Endothelial cell of umbilical vein (primary cell): Measurements from ENCODE around the gene STIMATE. TPM values are rescaled to one million over a fixed set of nuclear protein-coding genes. Genes with fewer than 3 reads are reported as not detected.
A peak's percentile ranks its signal among the peaks of the same experiment; 100 is the strongest.

ENCODE experiments used
- BruUV-seq: library from RNA; stranded (reverse); fragments of 400-500 nt; replicated peaks from 2 replicates; lab custom pipeline; 2021; lab: Mats Ljungman, UMichigan
- CTCF ChIA-PET: fragments of 300-600, 350-600 bp; sonication (Branson Sonifier 250); formaldehyde crosslinking; loops from one replicate; lab custom pipeline; 2021; ENCODE audit warnings: antibody characterized with exemption, inconsistent platforms; lab: Charles Lee
- POLR2A ChIA-PET: fragments of 300-600, 350-600 bp; sonication (Branson Sonifier 250); formaldehyde crosslinking; loops from one replicate; lab custom pipeline; 2021; ENCODE audit warnings: antibody characterized with exemption, inconsistent platforms; lab: Charles Lee
- DNase-seq: peaks from one replicate; pipeline ENCODE4 v3.0.0-alpha.2; 2011; ENCODE audit warnings: low read depth, low spot score
- FAIRE-seq: peaks from 2 replicates; lab custom pipeline; 2011; peaks lifted over from hg19 to GRCh38; lab: Jason Lieb, UNC
- H2AFZ ChIP-seq: 2 replicates; pipeline ENCODE4 v1.6.0; 2012; ENCODE audit warnings: low read depth, low read length, control low read depth, inconsistent platforms
- H3K27ac ChIP-seq: 2 replicates; pipeline ENCODE4 v1.5.1; 2011; ENCODE audit warnings: low read depth, mild to moderate bottlenecking, control low read depth, low read length, moderate library complexity; ENCODE audit not compliant: insufficient read depth
- H3K27me3 ChIP-seq, 2 experiments: 2 replicates each; pipeline versions ENCODE4 v1.6.0 to v1.6.1; 2011; ENCODE audit warnings: low read length in 2 of 2, mixed read lengths in 1 of 2; ENCODE audit not compliant: control insufficient read depth in 2 of 2, insufficient read depth in 2 of 2
- H3K36me3 ChIP-seq, 2 experiments: 2 replicates in 1 of 2; 3 replicates in 1 of 2; pipeline ENCODE4 v1.5.1; 2011; ENCODE audit warnings: low read length in 2 of 2, mild to moderate bottlenecking in 1 of 2, moderate library complexity in 1 of 2; ENCODE audit not compliant: control insufficient read depth in 2 of 2, insufficient read depth in 2 of 2; ENCODE audit errors: extremely low read depth in 1 of 2
- H3K4me1 ChIP-seq: 3 replicates; pipeline ENCODE4 v1.5.1; 2011; ENCODE audit warnings: mild to moderate bottlenecking, low read length; ENCODE audit not compliant: control insufficient read depth, insufficient read depth; ENCODE audit errors: extremely low read depth
- H3K4me2 ChIP-seq: 2 replicates; pipeline ENCODE4 v1.6.1; 2011; ENCODE audit warnings: low read length, control low read depth, mixed read lengths; ENCODE audit not compliant: insufficient read depth
- H3K4me3 ChIP-seq, 3 experiments: fragments of 200-600 bp in 1 of 3; sonication (generic), shearing (Covaris generic) in 1 of 3; replicated peaks in 1 of 3; 2 replicates each; pipeline ENCODE4 v1.5.1; 2011 to 2016; ENCODE audit warnings: control low read depth in 3 of 3, low read length in 3 of 3, mild to moderate bottlenecking in 2 of 3, inconsistent platforms in 1 of 3, low read depth in 1 of 3, moderate library complexity in 1 of 3; ENCODE audit not compliant: insufficient read depth in 1 of 3
- H3K79me2 ChIP-seq: 2 replicates; pipeline ENCODE4 v1.6.0; 2012; ENCODE audit warnings: low read length, inconsistent platforms; ENCODE audit not compliant: control insufficient read depth, insufficient read depth
- H3K9ac ChIP-seq: replicated peaks from 2 replicates; pipeline ENCODE3; 2011; ENCODE audit warnings: low read length, control low read depth; ENCODE audit not compliant: insufficient read depth; ENCODE audit errors: extremely low read depth
- H3K9me1 ChIP-seq: replicated peaks from 3 replicates; pipeline ENCODE4 v1.6.0; 2011; ENCODE audit warnings: mild to moderate bottlenecking, low read length; ENCODE audit not compliant: control insufficient read depth, insufficient read depth; ENCODE audit errors: extremely low read depth
- H3K9me3 ChIP-seq: replicated peaks from 2 replicates; pipeline ENCODE4 v1.5.1; 2012; ENCODE audit warnings: low read length, inconsistent platforms; ENCODE audit not compliant: control insufficient read depth, insufficient read depth
- H4K20me1 ChIP-seq: replicated peaks from 2 replicates; pipeline ENCODE3; 2011; ENCODE audit warnings: mild to moderate bottlenecking, low read length; ENCODE audit not compliant: control insufficient read depth, insufficient read depth; ENCODE audit errors: extremely low read depth
- CTCF ChIP-seq, 2 donors: IDR thresholded peaks; 1 replicate in 1 of 2; 2 replicates in 1 of 2; pipeline ENCODE4 v1.5.1; 2011; ENCODE audit warnings: low read length in 2 of 2, mild to moderate bottlenecking in 2 of 2, moderate library complexity in 2 of 2, control low read depth in 1 of 2, inconsistent platforms in 1 of 2, low read depth in 1 of 2; ENCODE audit not compliant: insufficient read depth in 1 of 2; ENCODE audit errors: extremely low read depth in 1 of 2
- EZH2 ChIP-seq: IDR thresholded peaks from 2 replicates; pipeline ENCODE4 v1.6.1; 2012; ENCODE audit warnings: borderline replicate concordance, low read depth, mild to moderate bottlenecking, moderate library complexity, low read length, inconsistent platforms; ENCODE audit not compliant: severe bottlenecking
- FOS ChIP-seq: IDR thresholded peaks from 2 replicates; pipeline ENCODE4 v1.6.1; 2011; ENCODE audit warnings: mild to moderate bottlenecking, low read length, moderate library complexity, borderline replicate concordance; ENCODE audit not compliant: insufficient read depth
- GATA2 ChIP-seq: IDR thresholded peaks from 2 replicates; pipeline ENCODE4 v1.7.0; 2011; ENCODE audit warnings: low read depth, mild to moderate bottlenecking, moderate library complexity, mixed read lengths, low read length; ENCODE audit not compliant: insufficient read length, insufficient read depth
- JUN ChIP-seq: IDR thresholded peaks from 2 replicates; pipeline ENCODE4 v1.6.1; 2011; ENCODE audit warnings: borderline replicate concordance, low read depth; ENCODE audit not compliant: insufficient read length, insufficient read depth
- MYC ChIP-seq: IDR thresholded peaks from one replicate; pipeline ENCODE4 v1.6.1; 2011; ENCODE audit warnings: mild to moderate bottlenecking, low read depth, low read length
- POLR2A ChIP-seq: IDR thresholded peaks from 2 replicates; pipeline ENCODE4 v1.6.1; 2012; ENCODE audit warnings: low read depth, mild to moderate bottlenecking, control low read depth, low read length
- POLR2AphosphoS5 ChIP-seq: IDR thresholded peaks from 2 replicates; pipeline ENCODE4 v1.6.1; 2012; ENCODE audit warnings: low read depth, mild to moderate bottlenecking, control low read depth, low read length, moderate library complexity; ENCODE audit not compliant: insufficient read depth
- dilution Hi-C: fragments of 300-500 bp; cut with MboI; formaldehyde crosslinking; loops from one replicate; pipeline ENCODE4 v1.15.0; 2019; ENCODE audit warnings: low sequenced_read_pairs; ENCODE audit not compliant: extremely low pct_ligation_motif_present
- intact Hi-C: fragments of 100-400 bp; cut with micrococcal nuclease; formaldehyde crosslinking; loops from one replicate; pipeline ENCODE4 v1.10.0; 2022
- polyA plus RNA-seq, 4 experiments: library from polyadenylated mRNA; depleted of rRNA in 3 of 4; stranded (reverse) in 3 of 4; unstranded in 1 of 4; fragments of >200 nt; gene quantifications; 2 replicates each; pipeline versions ENCODE4 v1.2.1 to v1.2.3, GENCODE V29; 2011 to 2012; ENCODE audit warnings: missing spikeins in 1 of 4
- total RNA-seq: library from RNA; stranded (reverse); gene quantifications from 2 replicates; pipeline ENCODE4 v1.2.3, GENCODE V29; 2021
- TF ChIP-seq, protein P1 (sequence below): IDR thresholded peaks from 2 replicates; pipeline ENCODE4 v1.6.1; 2011; ENCODE audit not compliant: insufficient read depth, insufficient read length

The STIMATE gene
- total and polyA plus RNA-seq, 2 donors (not counting 3 experiments of a cell fraction or from before 2014, with no cell fraction given) = 18.2 to 24.0 TPM

DNA sequence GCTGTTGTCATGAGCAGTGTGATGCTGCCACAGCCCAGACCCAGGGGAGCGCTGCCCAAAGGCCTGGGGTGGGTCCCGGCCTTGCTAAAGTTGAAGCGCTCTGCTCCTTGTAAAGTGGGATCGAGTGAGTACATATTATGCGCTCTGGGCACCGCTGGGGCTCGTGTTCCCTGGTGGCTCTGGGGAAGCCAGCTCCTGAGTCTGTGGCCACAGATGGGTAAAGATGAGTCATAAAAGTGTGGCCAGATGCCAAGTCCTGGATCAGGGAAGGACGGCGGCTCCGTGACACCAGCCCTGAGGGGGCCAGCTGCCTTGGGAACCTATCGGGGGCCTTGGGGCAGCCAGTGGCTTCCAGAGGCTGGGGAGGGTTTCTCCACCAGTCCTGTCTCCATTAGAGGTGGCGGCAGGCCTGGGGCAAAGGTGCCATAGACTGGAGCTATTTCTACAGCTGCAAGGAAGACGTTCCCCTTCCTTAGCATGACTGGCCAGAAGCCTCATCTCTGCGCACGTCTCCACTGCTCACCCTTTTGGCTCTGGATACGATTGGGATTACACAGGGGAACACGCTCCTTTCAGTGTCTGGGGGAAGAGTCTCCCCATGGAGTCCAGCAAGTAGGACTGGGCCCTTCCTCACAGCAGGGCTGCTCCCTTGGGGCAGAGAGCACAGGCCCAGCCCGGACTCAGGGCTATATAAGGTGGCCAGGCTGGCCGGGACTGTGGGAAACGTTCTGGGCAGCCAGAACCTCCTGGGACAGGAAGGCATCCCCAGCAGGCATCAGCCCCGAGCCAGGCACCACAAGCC lies 65.6 kb downstream of the STIMATE start:
- Histone ChIP-seq H3K79me2 (no peaks in the 10 kb centered on the region), H3K27ac (no peak overlapping the region), H4K20me1 (no peaks in the 10 kb centered on the region), H2AFZ (no peak overlapping the region), H3K27me3 (no peaks in the 10 kb centered on the region), H3K9me3 (no peaks in the 10 kb centered on the region), H3K36me3 (no peaks in the 10 kb centered on the region), H3K9me1 (no peaks in the 10 kb centered on the region), H3K9ac (no peak overlapping the region), H3K4me2 (no peak overlapping the region), H3K4me3 (no peak overlapping the region), H3K4me1 (peaks cover 6% of the 10 kb centered on the region)
- POLR2A ChIA-PET = no interaction called here
- DNase-seq = peak; percentile 72
- intact Hi-C loops = no loop called here
- CTCF ChIA-PET = interaction anchor here (0.9 to 2.4 kb wide), 5 partner anchors 11 to 32 kb away, joined by 3 to 12 read pairs (median 4); no protein-coding TSS in a partner anchor
- peak; percentile 53 for FAIRE-seq
- TF ChIP-seq JUN (peak; percentile 57), FOS (peak; percentile 40), MYC (no peak)
- BruUV-seq = no TSS peak
- dilution Hi-C loops = no loop called here

DNA sequence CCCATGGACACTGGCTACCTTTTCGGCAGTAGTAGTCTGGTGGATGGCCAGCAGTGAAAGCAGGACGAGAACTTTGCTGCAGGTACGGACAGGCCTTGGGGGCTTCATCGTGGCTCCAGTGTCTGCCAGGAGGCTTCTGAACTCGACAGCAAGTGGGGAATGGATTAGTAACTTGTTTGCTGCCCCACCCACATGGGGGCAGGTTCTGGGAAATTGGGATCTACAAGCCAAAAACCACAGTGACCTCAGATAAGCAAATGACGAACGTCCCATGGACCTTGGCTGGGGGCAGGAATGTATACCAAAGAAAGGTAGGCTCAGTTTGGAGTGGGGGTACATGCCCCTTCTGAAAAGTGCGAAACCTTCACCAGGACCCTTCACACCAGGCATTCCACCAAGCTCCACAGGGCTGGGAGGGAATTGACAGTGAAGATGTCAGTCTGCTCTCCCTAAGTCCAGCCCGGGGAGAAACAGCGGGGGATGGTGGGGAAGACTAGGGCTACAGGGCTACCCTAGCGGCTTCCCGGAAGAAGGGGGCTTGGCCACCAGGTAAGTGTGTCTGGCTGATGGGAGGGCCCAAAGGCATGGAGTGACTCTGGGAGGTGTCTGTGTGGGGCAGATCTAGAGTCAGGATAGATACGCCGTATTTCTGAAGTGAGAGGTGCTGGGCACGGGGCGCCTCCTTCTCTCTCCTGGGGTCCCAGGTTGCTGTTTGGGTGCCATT lies 66.7 kb downstream of the STIMATE start, which contains the start of gene ITIH4:
TSS of gene ITIH4 (minus strand) at position 138 of the 724 bp plus-strand sequence. CDS start at position 108, 30 bp downstream.
- CTCF ChIA-PET = interaction anchor here (0.9 to 2.4 kb wide), 3 partner anchors 10 to 15 kb away, joined by 3 to 12 read pairs (median 4); no protein-coding TSS in a partner anchor
- TF ChIP-seq CTCF (IDR thresholded peaks at IDR 0.05; ENCODE audit: extremely low read depth in 1 of 2, insufficient read depth in 1 of 2, low read depth in 1 of 2, low read length in 2 of 2) (no peak), MYC (no peak), POLR2AphosphoS5 (no peak), JUN (no peak), FOS (no peak), POLR2A (no peak), GATA2 (no peak), EZH2 (no peak)
- TF ChIP-seq, protein P1, sequence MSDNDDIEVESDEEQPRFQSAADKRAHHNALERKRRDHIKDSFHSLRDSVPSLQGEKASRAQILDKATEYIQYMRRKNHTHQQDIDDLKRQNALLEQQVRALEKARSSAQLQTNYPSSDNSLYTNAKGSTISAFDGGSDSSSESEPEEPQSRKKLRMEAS = no peak
- intact Hi-C loops = no loop called here

More for the DNA sequence above, 66.7 kb downstream of the STIMATE start, which contains the start of gene ITIH4:
- H3K9me3 ChIP-seq = no peaks in the 10 kb centered on the region
- no peak for FAIRE-seq
- no TSS peak for BruUV-seq
- H3K4me2 ChIP-seq = no peak within 1 kb of the TSS
- DNase-seq = no peak
- H3K9ac ChIP-seq = no peak within 1 kb of the TSS
- no peaks in the 10 kb centered on the region for H3K79me2 ChIP-seq
- H4K20me1 ChIP-seq = no peaks in the 10 kb centered on the region
- dilution Hi-C loops = no loop called here
- H3K36me3 ChIP-seq = no peaks in the 10 kb centered on the region
- H3K27ac ChIP-seq = no peak within 1 kb of the TSS
- no peak within 1 kb of the TSS for H3K4me3 ChIP-seq
- H2AFZ ChIP-seq = no peak within 1 kb of the TSS
- no peaks in the 10 kb centered on the region for H3K9me1 ChIP-seq
- POLR2A ChIA-PET = no interaction called here
- H3K27me3 ChIP-seq = no peaks in the 10 kb centered on the region
- peaks cover 6% of the 10 kb centered on the region for H3K4me1 ChIP-seq
